Stimulated activated CD8-positive, alpha-beta memory T cell treated with anti-CD3 and anti-CD28 coated beads, Interleukin-2, amount 100 ng/mL, for 1 hour (primary cell): Measurements from ENCODE around the gene RPL37.
A peak's percentile ranks its signal among the peaks of the same experiment; 100 is the strongest.
"Not testable (repeated sequence)": the region's sequence is repeated elsewhere in the genome, so short reads cannot be mapped to it uniquely, and the experiment has no call there.

Source experiments
- DNase-seq, 2 donors: peaks; one replicate each; pipeline ENCODE4 v3.0.0-alpha.2; 2020; ENCODE audit warnings: low read depth in 2 of 2

Gene RPL37

GRCh38 chr5:40834849-40835787 is at the start of gene RPL37:
TSS of gene RPL37 (minus strand) at chr5:40835222. CDS start at chr5:40835185, 37 bp downstream.
- DNase-seq, result peak; percentile 68 to 77

- not testable (repeated sequence) for DNase-seq
These were observed 48.0 kb upstream of the RPL37 start for GRCh38 chr5:40883051-40883450.

- DNase-seq, result no peak
These were observed 47.3 kb upstream of the RPL37 start for GRCh38 chr5:40882291-40882690.

- DNase-seq, result no peak
These were observed 44.3 kb upstream of the RPL37 start for GRCh38 chr5:40879163-40879942.

GRCh38 chr5:40877371-40877988 is 42.5 kb upstream of the RPL37 start:
- no peak for DNase-seq

GRCh38 chr5:40875958-40876357 is 40.9 kb upstream of the RPL37 start:
- no peak for DNase-seq

- DNase-seq, result no peak
These were observed 38.4 kb upstream of the RPL37 start for GRCh38 chr5:40873286-40873880.

- not testable (repeated sequence) for DNase-seq
These were observed 37.2 kb upstream of the RPL37 start for GRCh38 chr5:40872253-40872652.

GRCh38 chr5:40871177-40871576 is 36.2 kb upstream of the RPL37 start:
- DNase-seq, result no peak

- DNase-seq, result no peak
These were observed 34.4 kb upstream of the RPL37 start for GRCh38 chr5:40869384-40869783.

- DNase-seq, result no peak
These were observed 31.8 kb upstream of the RPL37 start for GRCh38 chr5:40866844-40867243.

- DNase-seq, result not testable (repeated sequence)
These were observed 30.0 kb upstream of the RPL37 start for GRCh38 chr5:40865004-40865403.

GRCh38 chr5:40860711-40861110 is 25.7 kb upstream of the RPL37 start:
- no peak for DNase-seq

GRCh38 chr5:40853632-40854192 is 18.7 kb upstream of the RPL37 start:
- DNase-seq, result no peak

- no peak for DNase-seq
These were observed 12.5 kb upstream of the RPL37 start for GRCh38 chr5:40847525-40847924.

GRCh38 chr5:40846371-40846770 is 11.3 kb upstream of the RPL37 start:
- DNase-seq, result no peak

- DNase-seq, result no peak
These were observed 9.5 kb upstream of the RPL37 start for GRCh38 chr5:40844565-40844964.

- DNase-seq, result no peak
These were observed 7.3 kb upstream of the RPL37 start for GRCh38 chr5:40842351-40842750.

- DNase-seq, result no peak
These were observed 6.2 kb upstream of the RPL37 start, which contains the start of gene CARD6 for GRCh38 chr5:40841068-40841805. TSS of gene CARD6 (plus strand) at chr5:40841367. CDS start at chr5:40841383, 16 bp downstream.

GRCh38 chr5:40838086-40838485 is 3.1 kb upstream of the RPL37 start:
- DNase-seq, result no peak

- DNase-seq, result peak in 1 of 2 donors; percentile 19
These were observed 602 bp downstream of the RPL37 start for GRCh38 chr5:40834391-40834848.
